Karpas-422 (cell line): ENCODE results near the gene UBASH3B. TPM values are rescaled to one million over a fixed set of nuclear protein-coding genes. Genes with fewer than 3 reads are reported as not detected.

Source experiments
- DNase-seq: peaks from one replicate; pipeline ENCODE4 v3.0.0-alpha.2; 2015
- H2AFZ ChIP-seq: fragments of 200-600 bp; sonication (generic); 2 replicates; pipeline ENCODE4 v1.6.1; 2014; ENCODE audit warnings: antibody characterized with exemption, low read length, mixed read lengths
- H3K27ac ChIP-seq: fragments of 200-600 bp; sonication (generic); 2 replicates; pipeline ENCODE4 v1.5.1; 2014; ENCODE audit warnings: mild to moderate bottlenecking, low read length, moderate library complexity
- H3K27me3 ChIP-seq: fragments of 200-600 bp; sonication (generic); 2 replicates; pipeline ENCODE4 v1.6.1; 2014; ENCODE audit warnings: low read length, mixed read lengths
- H3K36me3 ChIP-seq: fragments of 200-600 bp; sonication (generic); 2 replicates; pipeline ENCODE4 v1.6.1; 2014; ENCODE audit warnings: low read length, mixed read lengths; ENCODE audit not compliant: insufficient read depth
- H3K4me1 ChIP-seq: fragments of 200-600 bp; sonication (generic); 2 replicates; pipeline ENCODE4 v1.6.1; 2014; ENCODE audit warnings: mild to moderate bottlenecking, low read length, mixed read lengths
- H3K4me2 ChIP-seq: fragments of 200-600 bp; sonication (generic); 2 replicates; pipeline ENCODE4 v1.6.1; 2014; ENCODE audit warnings: low read length, low read depth, mild to moderate bottlenecking; ENCODE audit not compliant: poor library complexity, severe bottlenecking
- H3K4me3 ChIP-seq: fragments of 200-600 bp; sonication (generic); 2 replicates; pipeline ENCODE4 v1.5.1; 2014; ENCODE audit warnings: mild to moderate bottlenecking, antibody characterized with exemption, low read length, mixed read lengths
- H3K79me2 ChIP-seq: fragments of 200-600 bp; sonication (generic); 2 replicates; pipeline ENCODE4 v1.6.1; 2014; ENCODE audit warnings: mild to moderate bottlenecking, low read length, mixed read lengths
- H3K9ac ChIP-seq: fragments of 200-600 bp; sonication (generic); 2 replicates; pipeline ENCODE4 v1.6.0; 2014; ENCODE audit warnings: low read length
- H3K9me2 ChIP-seq: fragments of 200-600 bp; sonication (generic), shearing (Covaris generic); replicated peaks from 2 replicates; pipeline ENCODE4 v1.6.0; 2014; ENCODE audit warnings: mild to moderate bottlenecking, low read length, moderate library complexity; ENCODE audit not compliant: insufficient read depth
- H3K9me3 ChIP-seq: fragments of 300-700, 200-600 bp; sonication (generic); 2 replicates; pipeline ENCODE4 v1.6.1; 2014; ENCODE audit warnings: low read length, mixed read lengths
- H4K20me1 ChIP-seq: fragments of 200-600 bp; sonication (generic); 2 replicates; pipeline ENCODE4 v1.6.1; 2014; ENCODE audit warnings: mild to moderate bottlenecking, antibody characterized with exemption, low read length, low read depth; ENCODE audit not compliant: insufficient read depth
- total RNA-seq: library from RNA; depleted of rRNA; stranded (reverse); fragments of >200 nt; shearing (Covaris generic); gene quantifications from 2 replicates; pipeline ENCODE4 v1.2.3, GENCODE V29; 2014; ENCODE audit warnings: low replicate concordance

UBASH3B gene
- total RNA-seq, 1 experiment from 2014 or later: 9.0 TPM

DNA sequence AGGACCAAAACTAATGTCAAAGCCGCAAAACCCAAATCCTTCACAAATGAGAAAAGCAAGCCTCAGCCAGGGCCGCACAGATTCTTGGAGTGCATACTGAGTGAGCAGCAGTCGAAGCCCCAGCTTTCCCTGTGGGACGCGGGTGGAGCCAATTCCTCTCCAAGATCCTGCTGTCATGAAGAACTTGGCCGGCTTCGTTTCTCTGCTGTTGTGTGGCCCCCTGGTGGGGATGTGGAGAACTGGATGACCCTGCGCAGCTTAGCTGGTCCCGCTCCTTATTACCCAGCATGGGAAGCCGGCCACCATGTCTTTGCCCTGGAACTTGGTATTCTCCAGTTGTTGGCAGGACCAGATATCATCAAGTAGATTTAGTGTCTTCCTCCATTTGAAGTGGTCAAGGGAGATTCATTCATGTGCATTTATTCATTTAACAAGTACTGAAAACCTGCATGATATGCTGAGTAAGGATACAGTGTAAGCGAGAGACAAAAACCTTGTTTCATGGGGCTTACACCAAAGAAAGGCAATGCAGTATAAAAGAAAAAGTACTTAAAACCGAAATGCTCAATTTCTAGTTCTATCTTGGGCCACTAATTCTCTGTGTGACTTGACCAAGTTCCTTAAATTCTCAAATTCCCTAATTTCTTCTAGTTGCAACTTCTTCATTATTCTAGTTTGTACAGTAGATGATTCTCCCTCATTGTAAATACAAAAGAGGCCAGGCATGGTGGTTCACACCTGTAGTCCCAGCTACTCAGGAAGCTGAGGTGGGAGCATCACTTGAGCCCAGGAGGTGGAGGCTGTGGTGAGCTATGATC is 126.1 kb downstream of the UBASH3B start:
- Histone ChIP-seq H3K4me3 (no peak overlapping the region), H3K27ac (no peak overlapping the region), H4K20me1 (no peaks in the 10 kb centered on the region), H2AFZ (no peak overlapping the region), H3K4me2 (no peak overlapping the region), H3K9me2 (no peaks in the 10 kb centered on the region), H3K4me1 (no peaks in the 10 kb centered on the region), H3K27me3 (no peaks in the 10 kb centered on the region), H3K9ac (no peak overlapping the region), H3K79me2 (no peaks in the 10 kb centered on the region), H3K36me3 (no peaks in the 10 kb centered on the region), H3K9me3 (no peaks in the 10 kb centered on the region)
- DNase-seq: peak; percentile 82

DNA sequence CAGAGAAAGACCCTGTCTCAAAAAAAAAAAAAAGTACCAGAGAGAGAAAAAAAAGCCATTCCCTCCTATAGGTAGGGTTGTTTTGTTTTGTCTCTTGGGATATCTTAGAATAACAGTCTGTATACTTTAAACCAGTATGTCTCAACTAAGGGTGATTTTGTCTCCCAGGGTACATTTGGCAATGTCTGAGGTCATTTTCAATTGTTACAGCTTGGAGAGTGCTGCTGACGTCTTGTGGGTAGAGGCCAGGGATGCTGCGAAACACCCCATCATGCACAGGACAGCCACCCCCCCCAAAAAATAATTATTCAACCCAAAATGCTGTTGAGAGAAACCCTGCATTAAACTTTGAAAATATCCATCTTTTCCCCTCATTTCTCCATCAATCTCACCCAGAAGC is 126.7 kb downstream of the UBASH3B start:
- no peak overlapping the region for H3K9ac ChIP-seq
- no peaks in the 10 kb centered on the region for H3K9me3 ChIP-seq
- H4K20me1 ChIP-seq: no peaks in the 10 kb centered on the region
- H2AFZ ChIP-seq: no peak overlapping the region
- peaks cover under 1% of the 10 kb centered on the region; the same call in 1 of the 2 replicates for H3K4me1 ChIP-seq
- H3K27ac ChIP-seq: no peak overlapping the region
- no peak overlapping the region for H3K4me3 ChIP-seq
- no peak overlapping the region for H3K4me2 ChIP-seq
- DNase-seq: no peak
- H3K9me2 ChIP-seq: no peaks in the 10 kb centered on the region
- no peaks in the 10 kb centered on the region for H3K79me2 ChIP-seq
- H3K36me3 ChIP-seq: no peaks in the 10 kb centered on the region
- H3K27me3 ChIP-seq: no peaks in the 10 kb centered on the region

DNA sequence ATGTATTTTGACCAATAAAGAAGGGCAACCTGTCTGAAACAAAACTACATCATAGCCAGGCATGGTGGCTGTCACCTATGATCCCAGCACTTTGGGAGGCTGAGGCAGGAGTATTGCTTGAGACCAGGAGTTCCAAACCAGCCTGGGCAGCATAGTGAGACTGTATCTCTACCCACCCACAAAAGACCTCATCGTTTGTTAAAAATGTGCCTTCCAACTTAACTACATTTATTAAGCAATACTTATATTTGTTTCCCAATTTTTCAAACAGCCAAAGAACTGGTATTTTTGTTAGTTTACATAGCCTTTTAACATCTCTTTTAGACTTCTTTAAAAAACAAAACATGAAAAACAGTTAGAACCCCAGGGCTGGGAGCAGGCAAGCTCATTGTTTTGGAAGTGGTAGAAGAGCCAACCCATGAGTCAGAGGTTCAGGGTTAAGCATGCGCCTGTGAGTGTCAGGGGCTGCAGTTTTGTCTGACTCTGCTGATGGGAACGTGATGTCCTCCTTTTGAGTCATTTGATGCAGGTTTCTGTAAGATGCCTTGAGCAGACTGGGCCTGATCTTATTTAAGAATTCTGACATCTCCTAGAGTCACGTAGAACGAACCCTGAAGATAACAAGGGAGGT is 128.9 kb downstream of the UBASH3B start:
- Histone ChIP-seq H3K4me1 (peaks cover 8% of the 10 kb centered on the region), H3K27me3 (no peaks in the 10 kb centered on the region), H3K9me3 (no peaks in the 10 kb centered on the region), H3K9me2 (no peaks in the 10 kb centered on the region), H2AFZ (no peak overlapping the region), H3K27ac (no peak overlapping the region), H4K20me1 (no peaks in the 10 kb centered on the region), H3K79me2 (no peaks in the 10 kb centered on the region), H3K4me3 (no peak overlapping the region), H3K9ac (no peak overlapping the region), H3K4me2 (no peak overlapping the region), H3K36me3 (no peaks in the 10 kb centered on the region)
- DNase-seq: no peak

DNA sequence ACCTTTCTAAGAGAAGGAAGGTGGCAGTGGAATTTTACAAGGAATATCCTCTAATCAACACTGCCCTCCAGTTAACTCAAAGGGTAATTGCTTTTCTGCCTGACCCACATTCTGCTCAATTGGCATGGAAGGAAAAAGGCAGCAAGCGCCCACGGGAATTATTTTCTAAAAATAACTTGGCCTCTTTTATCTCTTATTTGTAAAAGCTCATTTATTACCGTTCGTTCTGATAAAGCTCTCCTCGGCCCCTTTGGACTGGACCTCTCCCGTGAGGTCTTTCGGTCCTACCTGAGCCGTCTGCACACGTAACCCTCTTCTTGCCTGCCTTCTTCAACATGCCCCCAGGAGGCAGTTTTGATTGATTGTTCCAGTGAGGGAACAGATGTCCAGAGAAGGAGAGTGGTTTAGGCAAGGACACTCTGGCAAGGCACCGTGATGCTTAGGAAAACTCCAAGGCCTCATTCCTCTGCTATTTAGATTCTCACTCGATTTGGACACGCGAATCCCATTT is 129.6 kb downstream of the UBASH3B start:
- no peak overlapping the region for H3K4me3 ChIP-seq
- H3K4me2 ChIP-seq: no peak overlapping the region
- no peaks in the 10 kb centered on the region for H3K9me3 ChIP-seq
- no peaks in the 10 kb centered on the region for H4K20me1 ChIP-seq
- no peak overlapping the region for H3K9ac ChIP-seq
- no peaks in the 10 kb centered on the region for H3K36me3 ChIP-seq
- no peaks in the 10 kb centered on the region for H3K27me3 ChIP-seq
- H3K27ac ChIP-seq: no peak overlapping the region
- DNase-seq: no peak
- no peaks in the 10 kb centered on the region for H3K79me2 ChIP-seq
- no peak overlapping the region for H2AFZ ChIP-seq
- no peaks in the 10 kb centered on the region for H3K9me2 ChIP-seq
- peaks cover 8% of the 10 kb centered on the region for H3K4me1 ChIP-seq

DNA sequence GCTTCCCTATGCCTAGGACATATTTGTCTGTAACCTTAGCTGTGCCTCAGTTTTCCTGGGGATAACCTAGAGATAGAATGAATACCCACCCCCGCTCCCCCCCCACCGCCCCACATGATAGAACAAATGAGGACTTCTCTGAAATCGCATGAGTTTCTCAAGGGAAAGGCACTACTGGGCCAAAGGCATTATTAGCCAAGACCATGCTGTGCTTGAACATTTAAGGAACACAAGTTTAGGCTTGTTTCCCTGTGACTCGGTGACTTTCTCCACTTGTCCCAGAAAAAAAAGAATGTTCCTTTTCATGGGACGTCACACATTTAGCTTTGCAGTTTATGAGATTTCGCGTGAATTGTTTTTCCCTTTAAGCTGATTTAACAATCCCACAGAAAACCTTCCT is 131.4 kb downstream of the UBASH3B start:
- H3K9ac ChIP-seq: no peak overlapping the region
- H3K27me3 ChIP-seq: no peaks in the 10 kb centered on the region
- no peaks in the 10 kb centered on the region for H3K9me2 ChIP-seq
- H2AFZ ChIP-seq: no peak overlapping the region
- no peak overlapping the region for H3K27ac ChIP-seq
- no peak overlapping the region for H3K4me3 ChIP-seq
- no peaks in the 10 kb centered on the region for H4K20me1 ChIP-seq
- H3K9me3 ChIP-seq: no peaks in the 10 kb centered on the region
- no peak overlapping the region for H3K4me2 ChIP-seq
- no peak for DNase-seq
- H3K79me2 ChIP-seq: no peaks in the 10 kb centered on the region
- H3K36me3 ChIP-seq: no peaks in the 10 kb centered on the region
- peaks cover 8% of the 10 kb centered on the region for H3K4me1 ChIP-seq

DNA sequence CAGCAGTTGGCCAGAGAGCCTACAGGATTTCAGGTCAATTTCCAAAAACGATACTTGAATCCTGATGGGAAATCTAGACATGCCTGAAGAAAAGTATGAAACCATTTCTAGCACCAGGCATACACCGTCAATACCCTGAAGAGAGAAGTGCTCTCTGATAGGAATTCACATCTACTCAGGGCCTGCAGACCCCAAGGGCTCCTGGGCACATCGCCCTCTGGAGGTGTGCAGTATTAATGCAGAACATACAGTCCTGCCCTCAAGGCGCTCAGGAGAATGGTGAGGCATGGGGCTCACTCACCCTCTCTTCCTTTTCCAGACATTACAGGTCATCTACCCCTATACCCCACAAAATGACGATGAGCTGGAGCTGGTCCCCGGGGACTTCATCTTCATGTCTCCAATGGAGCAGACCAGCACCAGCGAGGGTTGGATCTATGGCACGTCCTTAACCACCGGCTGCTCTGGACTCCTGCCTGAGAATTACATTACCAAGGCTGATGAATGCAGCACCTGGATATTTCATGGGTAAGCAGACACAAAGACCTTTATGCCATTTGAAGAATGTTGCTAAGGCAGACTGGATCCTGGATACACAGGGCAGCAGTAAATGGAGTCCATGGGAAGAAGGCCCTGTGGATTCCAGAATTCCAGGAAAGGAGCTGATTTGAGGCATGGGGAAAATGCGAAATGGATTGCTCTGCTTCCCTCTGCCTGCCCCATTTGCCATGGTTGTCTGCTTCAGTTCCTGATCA is 133.4 kb downstream of the UBASH3B start:
- no peak overlapping the region for H3K4me2 ChIP-seq
- no peaks in the 10 kb centered on the region for H3K36me3 ChIP-seq
- no peak overlapping the region for H3K4me3 ChIP-seq

DNA sequence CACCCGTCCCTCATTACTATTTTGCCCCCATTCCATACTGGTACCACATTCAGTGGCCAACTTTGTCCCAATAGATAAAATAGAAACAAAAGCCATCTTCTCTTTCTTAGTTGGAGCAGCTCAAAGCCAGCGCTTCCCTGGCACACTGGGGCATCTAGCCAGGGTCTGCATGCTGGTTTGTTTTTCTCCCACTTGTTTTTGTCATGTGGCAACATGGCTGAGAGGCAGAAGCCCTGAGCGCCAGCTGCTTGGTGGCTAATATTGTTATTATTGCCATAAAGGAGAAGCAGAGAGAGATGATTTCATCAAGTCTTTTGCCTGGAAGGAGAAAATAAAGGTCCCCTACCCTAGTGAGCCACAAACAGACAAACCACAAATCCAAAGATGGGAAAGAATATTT is 134.4 kb downstream of the UBASH3B start:
- Histone ChIP-seq H3K27ac (no peak overlapping the region), H3K79me2 (no peaks in the 10 kb centered on the region), H3K36me3 (no peaks in the 10 kb centered on the region), H3K4me1 (peaks cover 8% of the 10 kb centered on the region), H3K9me3 (no peaks in the 10 kb centered on the region), H3K9ac (no peak overlapping the region), H2AFZ (no peak overlapping the region), H3K4me2 (no peak overlapping the region), H3K4me3 (no peak overlapping the region), H4K20me1 (no peaks in the 10 kb centered on the region), H3K9me2 (no peaks in the 10 kb centered on the region), H3K27me3 (no peaks in the 10 kb centered on the region)
- DNase-seq: no peak

More for the DNA sequence above, 133.4 kb downstream of the UBASH3B start:
- H3K27me3 ChIP-seq: no peaks in the 10 kb centered on the region
- no peaks in the 10 kb centered on the region for H3K9me3 ChIP-seq
- no peak overlapping the region for H3K9ac ChIP-seq
- H4K20me1 ChIP-seq: no peaks in the 10 kb centered on the region
- no peak overlapping the region for H3K27ac ChIP-seq
- no peak for DNase-seq
- H3K9me2 ChIP-seq: no peaks in the 10 kb centered on the region
- no peaks in the 10 kb centered on the region for H3K79me2 ChIP-seq
- H2AFZ ChIP-seq: no peak overlapping the region
- peaks cover 8% of the 10 kb centered on the region for H3K4me1 ChIP-seq

DNA sequence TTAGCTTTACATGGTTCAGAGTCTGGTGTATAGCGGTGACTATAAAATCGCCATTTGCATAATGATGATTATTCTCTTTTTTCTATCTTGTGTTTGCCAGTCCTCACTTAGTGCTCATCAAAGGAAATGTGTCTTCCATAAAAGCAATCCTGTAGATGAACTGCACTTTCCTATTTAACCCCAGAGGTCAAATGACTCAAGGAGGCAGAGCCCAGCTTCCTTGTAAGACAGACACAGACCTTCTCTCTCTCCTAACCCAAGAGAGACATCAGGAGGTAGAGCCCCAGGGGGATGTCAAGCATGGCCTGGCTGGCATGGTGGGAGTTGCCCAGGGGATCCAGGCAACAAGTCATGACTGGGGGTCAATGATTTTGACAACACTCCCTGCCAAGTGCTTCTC is 135.9 kb downstream of the UBASH3B start:
- peaks cover 8% of the 10 kb centered on the region for H3K4me1 ChIP-seq
- no peak overlapping the region for H3K27ac ChIP-seq
- no peaks in the 10 kb centered on the region for H3K36me3 ChIP-seq
- H2AFZ ChIP-seq: no peak overlapping the region
- H3K27me3 ChIP-seq: no peaks in the 10 kb centered on the region
- DNase-seq: no peak
- H4K20me1 ChIP-seq: no peaks in the 10 kb centered on the region
- no peaks in the 10 kb centered on the region for H3K9me3 ChIP-seq
- H3K4me3 ChIP-seq: no peak overlapping the region
- no peaks in the 10 kb centered on the region for H3K79me2 ChIP-seq
- H3K4me2 ChIP-seq: no peak overlapping the region
- H3K9me2 ChIP-seq: no peaks in the 10 kb centered on the region
- no peak overlapping the region for H3K9ac ChIP-seq
